GM13976 (cell line): ENCODE results near the gene CASP9.

ENCODE experiments used
- DNase-seq: peaks from one replicate; pipeline ENCODE4 v3.0.0; 2012; ENCODE audit warnings: low spot score
- CTCF ChIP-seq: IDR thresholded peaks from 2 replicates; pipeline ENCODE4 v1.5.1; 2012; ENCODE audit warnings: borderline replicate concordance, mild to moderate bottlenecking; ENCODE audit not compliant: insufficient read depth; ENCODE audit errors: extremely low read depth, missing control alignments, control extremely low read depth
- in situ Hi-C: fragments of 300-500 bp; cut with MboI; formaldehyde crosslinking; loops from one replicate; pipeline ENCODE4 v1.12.0; 2022; ENCODE audit warnings: low sequenced_read_pairs, mixed read lengths, inconsistent platforms; ENCODE audit not compliant: unreplicated experiment

Gene CASP9

GRCh38 chr1:15524021-15524282 is at the start of gene CASP9:
CASP9 (minus strand) TSS chr1:15524215; CDS start chr1:15524200, 15 bp downstream.
- no peak for DNase-seq
- no peak for TF ChIP-seq CTCF
- in situ Hi-C loops, result no loop called here

- in situ Hi-C loops, result no loop called here
- no peak for TF ChIP-seq CTCF
- DNase-seq, result no peak
Observed at GRCh38 chr1:15573477-15573876, 49.5 kb upstream of the CASP9 start.

- DNase-seq, result no peak
- in situ Hi-C loops, result no loop called here
- TF ChIP-seq CTCF, result no peak
Observed at GRCh38 chr1:15571266-15571665, 47.3 kb upstream of the CASP9 start.

- in situ Hi-C loops, result no loop called here
- no peak for TF ChIP-seq CTCF
- no peak for DNase-seq
Observed at GRCh38 chr1:15570861-15571260, 46.8 kb upstream of the CASP9 start.

- no peak for TF ChIP-seq CTCF
- DNase-seq, result no peak
- in situ Hi-C loops, result no loop called here
Observed at GRCh38 chr1:15568387-15569073, 44.5 kb upstream of the CASP9 start.

GRCh38 chr1:15559189-15559810 is 35.3 kb upstream of the CASP9 start:
- in situ Hi-C loops, result no loop called here
- TF ChIP-seq CTCF, result no peak
- DNase-seq, result no peak
